ENCODE results near the gene CROCC2.

- TF ChIP-seq POLR2A (IDR thresholded peaks at IDR 0.05), result no peak
- TF ChIP-seq CTCF (IDR thresholded peaks at IDR 0.05), result no peak
Measured at GRCh38 chr2:240959214-240959940, 53.2 kb downstream of the CROCC2 start.
